Spleen (tissue), 11 donors: ENCODE data around the gene PCSK7. TPM values are rescaled to one million over a fixed set of nuclear protein-coding genes. Genes with fewer than 3 reads are reported as not detected.

Experiments
- DNase-seq: peaks from one replicate; pipeline ENCODE4 v3.0.0-alpha.2; 2020
- H3K27ac ChIP-seq, 8 donors: fragments of 200-600 bp; sonication (generic) in 7 of 8; 1 replicate in 4 of 8; 2 replicates in 4 of 8; pipeline versions ENCODE4 v1.5.0 to v1.8.0; 2016 to 2021; ENCODE audit warnings: inconsistent platforms in 4 of 8, mild to moderate bottlenecking in 4 of 8, moderate library complexity in 1 of 8
- H3K27me3 ChIP-seq, 7 donors: fragments of 200-600 bp; sonication (generic) in 6 of 7; replicated peaks in 1 of 7; 1 replicate in 4 of 7; 2 replicates in 3 of 7; pipeline versions ENCODE4 v1.5.0 to v1.8.0; 2016 to 2021; ENCODE audit warnings: inconsistent platforms in 3 of 7, mild to moderate bottlenecking in 1 of 7
- H3K36me3 ChIP-seq, 6 donors: fragments of 200-600 bp; sonication (generic) in 5 of 6; 1 replicate in 4 of 6; 2 replicates in 2 of 6; pipeline versions ENCODE4 v1.5.0 to v1.8.0; 2016 to 2021; ENCODE audit warnings: inconsistent platforms in 2 of 6
- H3K4me1 ChIP-seq, 6 donors: fragments of 200-600 bp; sonication (generic) in 5 of 6; 1 replicate in 3 of 6; 2 replicates in 3 of 6; pipeline versions ENCODE4 v1.5.0 to v1.8.0; 2016 to 2021; ENCODE audit warnings: inconsistent platforms in 3 of 6
- H3K4me3 ChIP-seq, 8 donors: fragments of 200-600 bp; sonication (generic) in 7 of 8; 1 replicate in 4 of 8; 2 replicates in 4 of 8; pipeline versions ENCODE4 v1.5.0 to v1.8.0; 2016 to 2021; ENCODE audit warnings: inconsistent platforms in 4 of 8, mild to moderate bottlenecking in 4 of 8, moderate library complexity in 2 of 8
- H3K9me3 ChIP-seq, 8 donors: fragments of 200-600 bp; sonication (generic) in 7 of 8; 1 replicate in 4 of 8; 2 replicates in 4 of 8; pipeline versions ENCODE4 v1.5.0 to v1.8.0; 2016 to 2021; ENCODE audit warnings: inconsistent platforms in 4 of 8
- POLR2A ChIP-seq, 3 donors: fragments of 450-650 bp; IDR thresholded peaks; one replicate each; pipeline ENCODE4 v1.5.1; 2017; ENCODE audit warnings: antibody characterized with exemption in 3 of 3, mild to moderate bottlenecking in 1 of 3
- POLR2AphosphoS5 ChIP-seq, 3 donors: sonication (generic); formaldehyde crosslinking; IDR thresholded peaks; one replicate each; pipeline ENCODE4 v1.5.1; 2017; ENCODE audit warnings: antibody characterized with exemption in 3 of 3
- WGBS, 5 donors: extraction: QIAGEN DNeasy Blood & Tissue Kit in 3 of 5; methylation state at CpG; one replicate each; pipeline versions ENCODE4 v1.1.5 to v1.1.7; 2013 to 2018; 5-methylcytosine and 5-hydroxymethylcytosine counted together
- intact Hi-C: fragments of 100-400 bp; cut with DNase I; formaldehyde crosslinking; loops from one replicate; pipeline ENCODE4 v1.15.0; 2023; ENCODE audit warnings: low total_unique reads
- polyA plus RNA-seq, 3 donors: library from polyadenylated mRNA; stranded (reverse); fragments of 200-250 nt; gene quantifications; one replicate each; pipeline ENCODE4 v1.2.1, GENCODE V29; 2013
- total RNA-seq, 7 donors: library from RNA; depleted of rRNA in 3 of 7; stranded (reverse); fragments of >200 nt in 3 of 7; fragmentation: NEBNext Ultra II Directional in 4 of 7; extraction: Animal tissue kit (Norgen Biotek cat#: 25700) in 4 of 7; gene quantifications; one replicate each; pipeline versions ENCODE4 v1.1.0 to v1.2.1, GENCODE V29; 2016 to 2021
- TF ChIP-seq, protein P1 (sequence below), 11 experiments: fragments of 200-600 bp in 7 of 11; fragments of 450-650 bp in 4 of 11; sonication (generic) in 4 of 11; IDR thresholded peaks in 8 of 11; conservative IDR thresholded peaks in 3 of 11; 1 replicate in 7 of 11; 2 replicates in 4 of 11; pipeline versions ENCODE4 v1.4.0 to v1.8.0; 2016 to 2021; ENCODE audit warnings: antibody characterized with exemption in 11 of 11, inconsistent platforms in 4 of 11, mild to moderate bottlenecking in 1 of 11
- donor health status: healthy with polysubstance abuse.
- donor health status: DM: no; HTN: no; CAD: no; lungs with moderate emphysema.
- donor health status: DM: no; HTN: no; CAD: no.
- donor health status: Bipolar disorder and iron deficiency.
- donor health status: healthy.
- donor health status: DM: no; HTN: no; CAD: no.
- donor health status: DM: yes; HTN: yes; CAD: no.

Gene PCSK7
- total and polyA plus RNA-seq, 10 donors = 27.3 to 152 (median 97.3) TPM

DNA sequence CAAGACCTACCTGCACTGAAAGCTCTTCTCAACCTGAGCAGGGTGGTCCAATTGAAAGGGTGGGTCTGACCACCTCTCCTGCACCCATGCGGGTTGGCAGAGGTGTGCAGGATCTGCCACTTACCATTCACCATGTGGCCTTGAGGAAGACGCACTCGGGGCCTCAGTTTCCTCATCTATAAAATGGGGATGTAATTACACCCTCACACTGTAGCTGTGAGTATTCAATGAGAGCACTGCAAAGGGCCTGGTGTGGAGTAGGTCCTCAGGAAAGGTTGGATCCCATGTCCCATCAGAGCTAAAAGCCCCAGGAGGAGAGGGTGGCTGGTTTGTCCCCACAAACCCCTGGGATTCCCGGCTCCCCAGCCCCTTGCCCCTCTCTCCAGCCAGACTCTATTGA, 33.3 kb downstream of the PCSK7 start:
- DNase-seq = no peak
- 75 to 83% (median 80%) methylated on average over 4 of the region's 4 CpGs for WGBS, 5 donors
- Histone ChIP-seq H3K4me1 (peaks cover 0 to 50% (median 9%) of the 10 kb centered on the region in 6 donors), H3K9me3 (no peaks in the 10 kb centered on the region), H3K36me3 (peaks cover 0 to 72% (median 24%) of the 10 kb centered on the region in 6 donors), H3K27me3 (peaks cover 0 to 5% (median 0%) of the 10 kb centered on the region in 7 donors), H3K4me3 (peak overlapping the region in 4 of 8 donors; percentile 28 to 57 (median 43)), H3K27ac (peak overlapping the region in 7 of 8 donors; percentile 37 to 81 (median 73))
- intact Hi-C loops = no loop called here
- no peak for TF ChIP-seq POLR2A (IDR thresholded peaks at IDR 0.05)
- TF ChIP-seq, protein P1, sequence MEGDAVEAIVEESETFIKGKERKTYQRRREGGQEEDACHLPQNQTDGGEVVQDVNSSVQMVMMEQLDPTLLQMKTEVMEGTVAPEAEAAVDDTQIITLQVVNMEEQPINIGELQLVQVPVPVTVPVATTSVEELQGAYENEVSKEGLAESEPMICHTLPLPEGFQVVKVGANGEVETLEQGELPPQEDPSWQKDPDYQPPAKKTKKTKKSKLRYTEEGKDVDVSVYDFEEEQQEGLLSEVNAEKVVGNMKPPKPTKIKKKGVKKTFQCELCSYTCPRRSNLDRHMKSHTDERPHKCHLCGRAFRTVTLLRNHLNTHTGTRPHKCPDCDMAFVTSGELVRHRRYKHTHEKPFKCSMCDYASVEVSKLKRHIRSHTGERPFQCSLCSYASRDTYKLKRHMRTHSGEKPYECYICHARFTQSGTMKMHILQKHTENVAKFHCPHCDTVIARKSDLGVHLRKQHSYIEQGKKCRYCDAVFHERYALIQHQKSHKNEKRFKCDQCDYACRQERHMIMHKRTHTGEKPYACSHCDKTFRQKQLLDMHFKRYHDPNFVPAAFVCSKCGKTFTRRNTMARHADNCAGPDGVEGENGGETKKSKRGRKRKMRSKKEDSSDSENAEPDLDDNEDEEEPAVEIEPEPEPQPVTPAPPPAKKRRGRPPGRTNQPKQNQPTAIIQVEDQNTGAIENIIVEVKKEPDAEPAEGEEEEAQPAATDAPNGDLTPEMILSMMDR (IDR thresholded peaks at IDR 0.05 in 8 of 11, conservative IDR thresholded peaks at IDR 0.05 in 3 of 11) = no peak
- no peak for TF ChIP-seq POLR2AphosphoS5 (IDR thresholded peaks at IDR 0.05)

DNA sequence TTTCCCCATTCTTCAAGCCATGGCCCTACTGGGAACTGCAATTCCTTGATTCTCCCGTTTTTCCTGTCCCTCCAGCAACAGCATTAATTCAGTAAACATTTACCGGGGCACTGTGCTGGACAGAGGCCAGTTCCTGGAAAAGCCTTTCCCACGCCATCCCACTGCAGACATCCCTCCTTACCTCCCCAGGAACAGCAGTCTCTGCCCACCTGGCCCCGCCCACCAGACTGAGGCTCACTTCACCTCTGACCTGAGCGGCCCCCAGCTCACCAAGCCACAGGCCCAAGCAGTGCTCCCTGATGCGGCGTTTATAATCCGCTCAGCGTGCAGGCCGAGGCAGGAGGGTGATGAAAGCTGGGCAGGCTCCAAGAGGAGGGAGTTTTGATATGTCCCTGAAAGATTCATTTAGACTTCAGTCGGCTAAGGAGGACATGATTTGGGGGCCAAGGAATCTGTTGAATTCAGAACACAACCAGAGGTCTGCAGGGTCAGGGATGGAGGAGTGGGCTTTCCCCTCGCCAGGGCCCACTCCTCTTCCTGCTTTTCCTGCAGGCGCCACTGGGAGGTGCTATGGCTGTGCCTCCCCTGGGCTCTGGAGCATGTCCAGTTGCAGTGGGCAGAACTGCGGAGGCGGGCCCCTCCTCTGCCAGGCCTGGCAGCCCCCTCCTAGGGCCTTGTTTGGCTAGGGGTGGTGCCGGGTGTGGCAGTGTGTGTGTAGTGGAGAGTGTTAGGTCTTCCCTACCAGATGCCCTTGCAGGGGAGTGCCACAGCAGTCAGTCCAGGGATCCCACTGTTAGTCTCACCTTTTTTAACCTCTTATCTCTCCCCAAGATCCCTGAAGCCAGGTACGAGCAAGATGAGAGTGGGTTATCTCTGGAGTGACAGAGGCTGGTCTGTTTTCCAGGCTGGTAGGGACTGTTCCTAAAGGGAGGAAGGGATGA, 34.1 kb downstream of the PCSK7 start:
- Histone ChIP-seq H3K9me3 (no peaks in the 10 kb centered on the region), H3K36me3 (peaks cover 0 to 72% (median 27%) of the 10 kb centered on the region in 6 donors), H3K4me3 (no peak overlapping the region), H3K4me1 (peaks cover 0 to 52% (median 9%) of the 10 kb centered on the region in 6 donors), H3K27ac (peak overlapping the region in 7 of 8 donors; percentile 37 to 81 (median 73)), H3K27me3 (peaks cover 0 to 5% (median 0%) of the 10 kb centered on the region in 7 donors)
- TF ChIP-seq POLR2AphosphoS5 (IDR thresholded peaks at IDR 0.05) (peak in 2 of 3 donors; percentile 54 to 72), POLR2A (IDR thresholded peaks at IDR 0.05) (no peak)
- TF ChIP-seq, protein P1 (IDR thresholded peaks at IDR 0.05 in 8 of 11, conservative IDR thresholded peaks at IDR 0.05 in 3 of 11) = peak in 7 of 11 experiments; percentile 26 to 64 (median 36)
- 76 to 94% (median 88%) methylated on average over 14 to 17 of the region's 17 CpGs for WGBS, 5 donors
- intact Hi-C loops = no loop called here
- no peak for DNase-seq

- intact Hi-C loops = no loop called here
- Histone ChIP-seq H3K9me3 (no peaks in the 10 kb centered on the region), H3K4me3 (no peak overlapping the region), H3K27me3 (peaks cover 0 to 5% (median 0%) of the 10 kb centered on the region in 7 donors), H3K36me3 (peaks cover 2 to 72% (median 34%) of the 10 kb centered on the region in 6 donors), H3K27ac (no peak overlapping the region), H3K4me1 (peaks cover 0 to 52% (median 9%) of the 10 kb centered on the region in 6 donors)
- no peak for TF ChIP-seq POLR2A (IDR thresholded peaks at IDR 0.05)
- TF ChIP-seq, protein P1 (IDR thresholded peaks at IDR 0.05 in 8 of 11, conservative IDR thresholded peaks at IDR 0.05 in 3 of 11) = no peak
- peak in 1 of 3 donors; percentile 3 for TF ChIP-seq POLR2AphosphoS5 (IDR thresholded peaks at IDR 0.05)
- no peak for DNase-seq
- WGBS, 5 donors = 81 to 96% (median 94%) methylated on average over 5 to 7 of the region's 7 CpGs
These were observed 34.9 kb downstream of the PCSK7 start for GRCh38 chr11:117197006-117197405.

DNA sequence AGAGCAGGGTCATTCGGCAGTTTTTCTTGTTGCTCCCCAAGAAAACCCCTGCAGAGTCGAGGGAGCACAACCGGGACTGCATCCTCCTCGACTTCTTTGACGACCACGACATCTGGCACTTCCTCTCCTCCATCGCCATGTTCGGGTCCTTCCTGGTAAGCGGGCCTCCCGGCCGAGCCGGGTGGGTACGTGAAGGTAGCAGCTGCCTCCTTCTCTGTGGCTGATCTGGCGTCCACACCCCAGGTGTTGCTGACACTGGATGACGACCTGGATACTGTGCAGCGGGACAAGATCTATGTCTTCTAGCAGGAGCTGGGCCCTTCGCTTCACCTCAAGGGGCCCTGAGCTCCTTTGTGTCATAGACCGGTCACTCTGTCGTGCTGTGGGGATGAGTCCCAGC, 36.1 kb downstream of the PCSK7 start:
- H3K27ac ChIP-seq = no peak overlapping the region
- DNase-seq = no peak
- peaks cover 2 to 81% (median 41%) of the 10 kb centered on the region in 6 donors for H3K36me3 ChIP-seq
- intact Hi-C loops = no loop called here
- peaks cover 0 to 5% (median 0%) of the 10 kb centered on the region in 7 donors for H3K27me3 ChIP-seq
- 81 to 88% (median 83%) methylated on average over 19 of the region's 19 CpGs for WGBS, 5 donors
- peaks cover 0 to 42% (median 7%) of the 10 kb centered on the region in 6 donors for H3K4me1 ChIP-seq
- no peak overlapping the region for H3K4me3 ChIP-seq
- no peaks in the 10 kb centered on the region for H3K9me3 ChIP-seq
- TF ChIP-seq POLR2AphosphoS5 (IDR thresholded peaks at IDR 0.05) (peak in 2 of 3 donors; percentile 33 to 58), POLR2A (IDR thresholded peaks at IDR 0.05) (no peak)
